Uterus (tissue), 2 donors: Measurements from ENCODE around the gene LDAH.

Source experiments
- CTCF ChIP-seq, 4 experiments: fragments of 200-600 bp in 2 of 4; fragments of 450-650 bp in 2 of 4; sonication (generic) in 2 of 4; IDR thresholded peaks; one replicate each; pipeline ENCODE4 v1.5.1; 2016 to 2019; ENCODE audit warnings: antibody characterized with exemption in 4 of 4, mild to moderate bottlenecking in 2 of 4, moderate library complexity in 1 of 4
- POLR2A ChIP-seq, 2 donors: fragments of 450-650 bp; IDR thresholded peaks; one replicate each; pipeline ENCODE4 v1.6.1; 2016; ENCODE audit warnings: antibody characterized with exemption in 2 of 2, mild to moderate bottlenecking in 1 of 2, moderate library complexity in 1 of 2

GRCh38 chr2:20684581-20685063 lies 138.3 kb downstream of the LDAH start:
- TF ChIP-seq CTCF (IDR thresholded peaks at IDR 0.05) (no peak), POLR2A (IDR thresholded peaks at IDR 0.05) (no peak)
